HUDEP-2 (cell line): ENCODE measurements around the gene LRRC49.
"Not testable (repeated sequence)": the region's sequence is repeated elsewhere in the genome, so short reads cannot be mapped to it uniquely, and the experiment has no call there.

Experiments used
- DNase-seq, 76 experiments: peaks; one replicate each; lab custom pipeline; 2025; ENCODE audit not compliant: unreplicated experiment in 76 of 76; lab: John Stamatoyannopoulos, UW

LRRC49 gene

DNA sequence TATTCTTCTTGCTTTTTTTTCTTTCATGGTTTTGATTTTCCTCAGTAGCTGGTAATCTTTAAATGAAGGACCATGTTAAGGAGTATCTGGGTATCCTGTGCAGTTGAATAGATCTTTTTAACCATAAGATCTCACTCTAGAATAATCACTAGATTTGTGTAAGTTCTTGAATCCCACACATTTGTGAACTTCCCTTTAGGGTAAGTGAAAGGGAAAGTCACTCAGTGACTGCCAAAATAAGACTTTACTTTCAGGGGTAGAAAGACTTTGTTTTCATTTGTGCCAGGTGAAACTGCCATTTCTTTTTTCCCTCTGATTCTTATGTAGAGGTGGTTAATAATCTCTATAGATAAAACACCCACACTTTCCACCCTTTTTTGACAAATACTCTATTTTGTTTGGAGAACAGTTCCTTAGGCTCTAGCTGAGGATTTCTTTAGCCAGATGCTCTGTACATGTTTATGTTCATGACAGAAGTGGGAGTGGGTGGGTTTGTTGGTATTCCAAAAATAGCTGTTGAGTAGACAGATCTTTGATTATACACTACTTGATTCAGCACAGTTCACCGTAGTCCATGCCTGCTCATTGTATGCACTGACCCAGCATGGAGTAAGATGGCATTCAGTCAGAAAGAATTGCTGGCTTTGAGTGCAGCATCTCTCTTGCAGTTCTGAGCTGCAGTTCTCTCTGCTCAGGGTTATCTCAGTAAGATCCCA, 28.5 kb downstream of the LRRC49 start:
- no peak for DNase-seq

DNA sequence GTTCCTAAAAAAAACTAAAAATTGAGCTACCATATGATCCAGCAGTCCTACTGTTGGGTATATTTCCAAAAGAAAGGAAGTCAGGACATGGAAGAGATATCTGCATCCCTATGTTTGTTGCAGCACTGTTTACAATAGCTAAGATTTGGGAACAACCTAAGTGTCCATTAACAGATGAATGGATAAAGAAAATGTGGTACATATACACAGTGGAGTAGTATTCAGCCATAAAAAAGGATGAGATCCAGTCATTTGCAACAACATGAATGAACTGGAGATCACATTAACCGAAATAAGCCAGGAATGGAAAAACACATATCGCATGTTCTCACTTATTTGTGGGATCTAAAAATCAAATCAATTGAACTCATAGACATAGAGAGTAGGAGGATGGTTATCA, 29.5 kb downstream of the LRRC49 start:
- no peak for DNase-seq

DNA sequence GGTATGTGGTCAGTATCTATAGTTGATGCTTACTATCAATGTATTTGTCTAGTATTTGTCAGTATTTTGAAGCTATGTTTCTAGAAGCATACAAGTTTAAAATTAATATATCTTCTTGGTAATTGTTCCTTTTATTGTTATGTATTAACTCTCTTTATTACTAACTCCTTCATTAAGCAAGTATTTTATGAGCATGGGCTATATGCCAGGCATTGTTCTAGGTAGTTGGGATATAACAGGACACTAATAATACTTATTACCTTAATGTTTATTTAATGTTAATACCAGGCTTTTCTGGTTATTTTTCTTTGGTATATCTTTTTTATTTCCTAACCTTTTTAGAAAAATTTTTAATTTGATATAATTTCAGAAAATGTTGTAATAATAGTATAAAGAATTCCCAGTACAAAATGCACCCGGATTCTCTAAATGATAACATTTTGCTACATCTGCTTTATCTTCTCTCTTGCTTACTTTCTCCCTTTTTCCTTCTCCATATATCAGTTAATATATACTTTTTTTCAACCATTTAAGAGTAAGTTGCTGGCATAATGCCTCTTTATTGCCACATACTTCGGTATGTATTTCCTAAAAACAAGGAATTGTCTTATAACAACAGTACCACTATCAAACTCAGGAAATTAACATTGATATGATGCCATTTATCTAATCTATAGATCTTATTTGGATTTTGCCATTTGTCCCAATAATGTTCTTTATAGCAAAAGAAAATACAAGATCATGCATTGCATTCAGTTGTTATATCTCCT, 30.9 kb downstream of the LRRC49 start:
- no peak for DNase-seq

GRCh38 chr15:70926914-70927313, 34.3 kb downstream of the LRRC49 start:
- DNase-seq: not testable (repeated sequence)

- DNase-seq: no peak
These were observed 39.2 kb downstream of the LRRC49 start for GRCh38 chr15:70931821-70932220.

DNA sequence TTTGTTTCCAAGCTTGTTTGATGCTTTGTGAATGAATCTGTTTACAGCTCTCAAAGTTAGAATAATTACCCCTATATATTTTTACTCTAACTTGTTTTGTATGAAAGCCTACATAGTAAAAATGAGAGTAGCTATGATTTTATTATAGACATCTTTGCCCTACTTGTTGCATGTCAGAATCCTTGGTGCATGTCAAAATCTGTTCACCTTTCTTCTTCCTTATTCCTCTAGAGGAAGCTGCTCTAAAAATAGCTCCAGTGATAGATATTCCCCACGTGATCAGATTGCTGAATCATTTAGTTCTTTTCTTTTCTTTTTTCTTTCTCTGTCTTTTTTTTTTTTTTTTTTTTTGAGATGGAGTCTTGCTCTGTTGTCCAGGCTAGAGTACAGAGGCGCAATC, 39.8 kb downstream of the LRRC49 start:
- DNase-seq: no peak

GRCh38 chr15:70933411-70933810, 40.8 kb downstream of the LRRC49 start:
- DNase-seq: no peak

DNA sequence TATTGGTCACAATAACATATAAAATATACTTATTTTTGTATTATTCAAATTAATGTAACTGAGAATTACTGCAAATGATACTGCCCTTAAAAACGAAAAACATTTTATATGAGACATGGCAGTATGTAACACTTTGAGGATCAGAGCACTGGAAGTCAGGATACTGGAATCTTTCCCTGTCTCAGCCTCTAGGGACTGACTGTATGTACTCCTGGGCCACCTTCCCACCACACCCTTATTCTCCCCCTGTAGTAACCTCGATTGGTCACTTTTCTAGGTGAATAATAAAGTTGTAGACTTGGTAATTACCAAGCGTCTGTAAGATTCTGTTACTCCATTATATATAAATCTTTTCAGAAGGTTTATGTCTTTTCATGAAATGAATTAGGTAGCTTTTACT, 43.0 kb downstream of the LRRC49 start:
- no peak for DNase-seq

- no peak for DNase-seq
These were observed 43.7 kb downstream of the LRRC49 start for GRCh38 chr15:70936326-70936725.

DNA sequence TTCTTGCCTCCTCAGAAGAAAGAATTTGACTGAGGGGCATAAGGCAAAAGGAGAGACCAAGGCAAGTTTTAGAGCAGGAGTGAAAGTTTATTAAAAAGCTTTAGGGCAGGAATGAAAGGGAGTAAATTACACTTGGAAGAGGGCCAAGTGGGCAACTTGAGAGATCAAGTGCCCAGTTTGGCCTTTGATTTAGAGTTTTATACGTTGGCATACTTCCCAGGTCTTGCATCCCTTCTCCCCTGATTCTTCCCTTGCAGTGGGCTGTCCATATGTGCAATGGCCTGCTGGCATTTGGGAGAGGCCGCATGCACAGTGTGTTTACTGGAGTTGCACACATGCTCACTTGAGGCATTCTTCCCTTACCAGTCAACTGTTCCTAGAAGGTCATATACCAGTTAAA, 50.7 kb downstream of the LRRC49 start:
- not testable (repeated sequence) for DNase-seq

DNA sequence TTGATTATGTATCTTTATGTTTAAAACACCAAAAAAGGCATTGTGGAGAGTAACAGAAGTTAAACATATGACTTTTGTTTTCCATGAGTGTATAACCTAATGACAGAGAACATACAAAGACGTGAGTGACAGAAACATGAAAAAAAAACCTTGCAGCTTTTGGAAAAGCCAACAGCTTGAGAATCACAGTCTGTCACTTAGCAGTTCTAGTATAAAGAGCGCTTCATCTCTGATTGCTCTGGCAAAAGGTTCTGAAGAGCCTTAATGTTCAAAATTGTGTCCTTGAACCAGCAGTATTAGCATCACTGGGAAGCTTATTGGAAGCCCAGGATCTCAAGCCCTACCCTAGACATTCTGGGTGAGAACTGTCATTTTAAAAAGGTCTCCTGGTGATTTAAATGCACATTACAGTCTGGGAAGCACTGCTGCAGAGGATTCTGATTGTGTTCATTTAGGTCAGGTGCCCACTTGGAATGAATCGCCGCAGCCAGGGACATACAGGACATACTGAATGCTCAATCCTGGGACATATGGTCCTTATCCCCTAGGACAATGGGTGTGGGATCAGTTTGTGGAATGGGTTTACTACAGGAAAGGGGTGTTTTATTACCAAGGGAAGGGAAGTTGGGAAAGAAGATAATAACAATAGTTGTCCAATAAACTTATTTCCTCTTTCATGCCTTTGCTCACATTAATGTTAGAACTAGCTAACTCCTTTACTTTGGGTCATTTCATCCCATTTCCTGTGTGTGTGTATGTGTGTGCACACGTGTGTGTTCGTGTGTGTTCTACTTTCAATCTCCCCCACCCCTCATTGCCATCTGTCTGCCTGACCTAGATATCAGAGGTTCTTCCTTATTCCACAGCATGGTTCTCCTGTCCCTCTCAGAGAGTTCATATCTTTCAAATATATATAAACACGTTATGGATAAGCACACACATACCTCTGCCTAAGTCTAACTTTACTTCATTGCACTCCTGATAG, 55.0 kb downstream of the LRRC49 start:
- no peak for DNase-seq

- no peak for DNase-seq
These were observed 58.3 kb downstream of the LRRC49 start for GRCh38 chr15:70950953-70951352.

- DNase-seq: no peak
These were observed 61.5 kb downstream of the LRRC49 start for GRCh38 chr15:70954171-70954570.

GRCh38 chr15:70954733-70955132, 62.1 kb downstream of the LRRC49 start:
- no peak for DNase-seq

DNA sequence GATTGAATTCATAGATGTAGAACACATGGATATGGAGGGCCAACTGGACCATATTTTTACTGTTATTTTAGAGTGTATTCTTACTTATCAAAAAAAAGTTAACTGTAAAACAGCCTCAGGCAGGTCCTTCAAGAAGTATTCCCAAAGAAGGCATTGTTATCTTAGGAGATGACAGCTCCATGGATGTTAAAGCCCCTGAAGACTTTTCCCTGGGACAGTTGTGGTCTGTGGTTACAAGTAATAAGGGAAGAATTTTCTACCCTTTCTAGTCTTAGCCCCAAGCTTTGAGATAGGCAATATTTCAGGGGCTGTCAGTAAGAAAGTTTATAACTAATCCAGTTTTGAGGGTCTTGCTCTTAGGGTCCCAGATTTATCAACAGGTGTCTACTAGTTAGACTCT, 62.5 kb downstream of the LRRC49 start:
- no peak for DNase-seq

DNA sequence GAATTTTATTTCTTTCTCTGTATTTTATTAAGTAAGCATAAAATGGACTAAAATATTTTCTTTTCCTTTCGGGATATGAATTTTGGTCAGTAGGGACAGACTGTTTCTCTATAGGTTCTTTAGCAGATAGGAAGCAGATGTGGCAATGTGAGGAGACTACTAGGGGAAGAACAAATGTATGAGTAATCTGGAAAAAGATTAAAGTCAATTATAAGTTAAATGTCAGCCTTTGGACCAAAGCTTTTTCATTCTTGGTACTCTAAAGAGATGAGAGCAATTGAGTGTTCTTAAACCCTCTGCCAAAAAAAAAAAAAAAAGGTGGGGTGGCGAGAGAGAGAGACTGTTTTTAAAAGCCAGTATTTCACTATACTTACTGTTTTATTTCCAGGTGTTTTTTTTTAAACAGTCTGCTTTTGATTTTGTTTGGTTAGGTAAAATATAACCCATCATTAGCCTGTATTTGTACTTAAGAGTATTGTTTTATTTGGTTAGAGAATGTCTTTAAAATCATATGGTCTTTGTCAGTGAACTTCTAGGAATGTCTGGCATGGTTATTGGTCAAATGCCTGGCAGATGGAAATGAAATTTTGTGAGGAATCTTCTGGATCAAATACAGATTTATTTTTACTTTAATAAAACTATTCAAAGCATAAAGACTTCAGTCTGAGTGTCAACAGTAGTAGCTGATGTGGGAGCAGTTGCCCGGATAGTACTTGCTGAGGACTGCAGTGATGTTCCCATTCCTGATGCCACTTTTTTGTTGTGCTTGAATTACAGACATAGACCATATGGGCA, 63.8 kb downstream of the LRRC49 start:
- no peak for DNase-seq

GRCh38 chr15:70962084-70962483, 69.5 kb downstream of the LRRC49 start:
- no peak for DNase-seq

GRCh38 chr15:70963199-70963598, 70.6 kb downstream of the LRRC49 start:
- no peak for DNase-seq

DNA sequence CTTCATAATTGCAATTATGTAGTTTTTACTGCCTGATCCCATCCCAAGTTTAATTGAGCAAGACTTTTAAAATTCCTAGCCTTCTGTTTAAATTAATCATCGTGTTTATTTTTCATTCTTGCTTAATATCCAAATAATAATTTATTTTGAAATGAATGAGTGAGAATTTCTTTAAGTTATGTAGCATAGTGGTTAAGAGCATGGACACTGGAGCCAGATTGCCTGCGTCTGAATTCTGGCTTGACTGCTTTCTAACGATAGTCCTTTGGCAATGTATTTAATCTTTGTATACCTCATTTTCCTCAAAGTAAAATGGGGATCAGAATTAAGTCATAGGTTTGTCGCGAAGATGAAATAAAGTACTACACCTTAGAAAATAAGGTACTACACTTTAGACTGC, 71.4 kb downstream of the LRRC49 start:
- no peak for DNase-seq

GRCh38 chr15:70964686-70965085, 72.1 kb downstream of the LRRC49 start:
- no peak for DNase-seq
